Skin epidermis (tissue), 12 donors: ENCODE measurements around the gene GMDS.

Source experiments
- H3K27ac ChIP-seq, 21 experiments: fragments of 200-600 bp; sonication (generic) in 11 of 21; one replicate each; pipeline ENCODE4 v1.5.0; 2020; ENCODE audit warnings: mild to moderate bottlenecking in 3 of 21, inconsistent platforms in 2 of 21, moderate library complexity in 2 of 21
- H3K4me3 ChIP-seq, 7 experiments: fragments of 200-600 bp; sonication (generic) in 2 of 7; one replicate each; pipeline ENCODE4 v1.5.0; 2020; ENCODE audit warnings: inconsistent platforms in 2 of 7, mild to moderate bottlenecking in 2 of 7, moderate library complexity in 1 of 7

The GMDS gene

GRCh38 chr6:1810880-1811279 lies 434.5 kb downstream of the GMDS start:
- no peak overlapping the region for H3K27ac ChIP-seq

GRCh38 chr6:1809291-1809988 lies 436.0 kb downstream of the GMDS start:
- no peak overlapping the region for H3K27ac ChIP-seq
- no peak overlapping the region for H3K4me3 ChIP-seq

More at GRCh38 chr6:1810880-1811279, 434.5 kb downstream of the GMDS start:
- H3K4me3 ChIP-seq, result no peak overlapping the region

GRCh38 chr6:1806935-1807334 lies 438.5 kb downstream of the GMDS start:
- Histone ChIP-seq H3K4me3 (no peak overlapping the region), H3K27ac (no peak overlapping the region)

GRCh38 chr6:1802491-1803395 lies 442.7 kb downstream of the GMDS start:
- no peak overlapping the region for H3K4me3 ChIP-seq
- H3K27ac ChIP-seq, result peak overlapping the region in 4 of 21 experiments; percentile 12 to 36 (median 27)

- no peak overlapping the region for H3K27ac ChIP-seq
- H3K4me3 ChIP-seq, result no peak overlapping the region
Measured at GRCh38 chr6:1801401-1801800, 444.0 kb downstream of the GMDS start.

GRCh38 chr6:1800845-1801244 lies 444.6 kb downstream of the GMDS start:
- H3K4me3 ChIP-seq, result no peak overlapping the region
- H3K27ac ChIP-seq, result no peak overlapping the region

GRCh38 chr6:1798965-1799325 lies 446.5 kb downstream of the GMDS start:
- Histone ChIP-seq H3K27ac (peak overlapping the region in 8 of 21 experiments; percentile 31 to 75 (median 68)), H3K4me3 (no peak overlapping the region)

- Histone ChIP-seq H3K27ac (peak overlapping the region in 11 of 21 experiments; percentile 5 to 75 (median 62)), H3K4me3 (no peak overlapping the region)
Measured at GRCh38 chr6:1798303-1798964, 447.0 kb downstream of the GMDS start.

- peak overlapping the region in 5 of 21 experiments; percentile 31 to 69 (median 56) for H3K27ac ChIP-seq
- no peak overlapping the region for H3K4me3 ChIP-seq
Measured at GRCh38 chr6:1797801-1798200, 447.6 kb downstream of the GMDS start.

GRCh38 chr6:1796706-1797529 lies 448.5 kb downstream of the GMDS start:
- no peak overlapping the region for H3K4me3 ChIP-seq
- peak overlapping the region in 3 of 21 experiments; percentile 44 to 69 (median 56) for H3K27ac ChIP-seq

GRCh38 chr6:1795910-1796309 lies 449.5 kb downstream of the GMDS start:
- H3K27ac ChIP-seq, result no peak overlapping the region
- H3K4me3 ChIP-seq, result no peak overlapping the region

GRCh38 chr6:1792989-1793388 lies 452.4 kb downstream of the GMDS start:
- no peak overlapping the region for H3K27ac ChIP-seq
- H3K4me3 ChIP-seq, result no peak overlapping the region

- Histone ChIP-seq H3K4me3 (no peak overlapping the region), H3K27ac (no peak overlapping the region)
Measured at GRCh38 chr6:1790684-1791083, 454.7 kb downstream of the GMDS start.

- no peak overlapping the region for H3K4me3 ChIP-seq
- H3K27ac ChIP-seq, result no peak overlapping the region
Measured at GRCh38 chr6:1789092-1789491, 456.3 kb downstream of the GMDS start.

GRCh38 chr6:1787894-1788293 lies 457.5 kb downstream of the GMDS start:
- H3K27ac ChIP-seq, result no peak overlapping the region
- no peak overlapping the region for H3K4me3 ChIP-seq

GRCh38 chr6:1786455-1787453 lies 458.7 kb downstream of the GMDS start:
- H3K4me3 ChIP-seq, result no peak overlapping the region
- peak overlapping the region in 1 of 21 experiments; percentile 37 for H3K27ac ChIP-seq

- no peak overlapping the region for H3K27ac ChIP-seq
- no peak overlapping the region for H3K4me3 ChIP-seq
Measured at GRCh38 chr6:1784422-1784884, 461.0 kb downstream of the GMDS start.

- no peak overlapping the region for H3K27ac ChIP-seq
- no peak overlapping the region for H3K4me3 ChIP-seq
Measured at GRCh38 chr6:1781817-1782184, 463.6 kb downstream of the GMDS start.
